Endothelial cell of umbilical vein (primary cell): ENCODE measurements around the gene NT5C1B. TPM values are rescaled to one million over a fixed set of nuclear protein-coding genes. Genes with fewer than 3 reads are reported as not detected.

ENCODE experiments used
- BruUV-seq: library from RNA; stranded (reverse); fragments of 400-500 nt; replicated peaks from 2 replicates; lab custom pipeline; 2021; lab: Mats Ljungman, UMichigan
- CTCF ChIA-PET: fragments of 300-600, 350-600 bp; sonication (Branson Sonifier 250); formaldehyde crosslinking; loops from one replicate; lab custom pipeline; 2021; ENCODE audit warnings: antibody characterized with exemption, inconsistent platforms; lab: Charles Lee
- POLR2A ChIA-PET: fragments of 300-600, 350-600 bp; sonication (Branson Sonifier 250); formaldehyde crosslinking; loops from one replicate; lab custom pipeline; 2021; ENCODE audit warnings: antibody characterized with exemption, inconsistent platforms; lab: Charles Lee
- DNase-seq: peaks from one replicate; pipeline ENCODE4 v3.0.0-alpha.2; 2011; ENCODE audit warnings: low read depth, low spot score
- FAIRE-seq: peaks from 2 replicates; lab custom pipeline; 2011; peaks lifted over from hg19 to GRCh38; lab: Jason Lieb, UNC
- H2AFZ ChIP-seq: 2 replicates; pipeline ENCODE4 v1.6.0; 2012; ENCODE audit warnings: low read depth, low read length, control low read depth, inconsistent platforms
- H3K27ac ChIP-seq: 2 replicates; pipeline ENCODE4 v1.5.1; 2011; ENCODE audit warnings: low read depth, mild to moderate bottlenecking, control low read depth, low read length, moderate library complexity; ENCODE audit not compliant: insufficient read depth
- H3K27me3 ChIP-seq, 2 experiments: 2 replicates each; pipeline versions ENCODE4 v1.6.0 to v1.6.1; 2011; ENCODE audit warnings: low read length in 2 of 2, mixed read lengths in 1 of 2; ENCODE audit not compliant: control insufficient read depth in 2 of 2, insufficient read depth in 2 of 2
- H3K36me3 ChIP-seq, 2 experiments: 2 replicates in 1 of 2; 3 replicates in 1 of 2; pipeline ENCODE4 v1.5.1; 2011; ENCODE audit warnings: low read length in 2 of 2, mild to moderate bottlenecking in 1 of 2, moderate library complexity in 1 of 2; ENCODE audit not compliant: control insufficient read depth in 2 of 2, insufficient read depth in 2 of 2; ENCODE audit errors: extremely low read depth in 1 of 2
- H3K4me1 ChIP-seq: 3 replicates; pipeline ENCODE4 v1.5.1; 2011; ENCODE audit warnings: mild to moderate bottlenecking, low read length; ENCODE audit not compliant: control insufficient read depth, insufficient read depth; ENCODE audit errors: extremely low read depth
- H3K4me2 ChIP-seq: 2 replicates; pipeline ENCODE4 v1.6.1; 2011; ENCODE audit warnings: low read length, control low read depth, mixed read lengths; ENCODE audit not compliant: insufficient read depth
- H3K4me3 ChIP-seq, 3 experiments: fragments of 200-600 bp in 1 of 3; sonication (generic), shearing (Covaris generic) in 1 of 3; replicated peaks in 1 of 3; 2 replicates each; pipeline ENCODE4 v1.5.1; 2011 to 2016; ENCODE audit warnings: control low read depth in 3 of 3, low read length in 3 of 3, mild to moderate bottlenecking in 2 of 3, inconsistent platforms in 1 of 3, low read depth in 1 of 3, moderate library complexity in 1 of 3; ENCODE audit not compliant: insufficient read depth in 1 of 3
- H3K79me2 ChIP-seq: 2 replicates; pipeline ENCODE4 v1.6.0; 2012; ENCODE audit warnings: low read length, inconsistent platforms; ENCODE audit not compliant: control insufficient read depth, insufficient read depth
- H3K9ac ChIP-seq: replicated peaks from 2 replicates; pipeline ENCODE3; 2011; ENCODE audit warnings: low read length, control low read depth; ENCODE audit not compliant: insufficient read depth; ENCODE audit errors: extremely low read depth
- H3K9me1 ChIP-seq: replicated peaks from 3 replicates; pipeline ENCODE4 v1.6.0; 2011; ENCODE audit warnings: mild to moderate bottlenecking, low read length; ENCODE audit not compliant: control insufficient read depth, insufficient read depth; ENCODE audit errors: extremely low read depth
- H3K9me3 ChIP-seq: replicated peaks from 2 replicates; pipeline ENCODE4 v1.5.1; 2012; ENCODE audit warnings: low read length, inconsistent platforms; ENCODE audit not compliant: control insufficient read depth, insufficient read depth
- H4K20me1 ChIP-seq: replicated peaks from 2 replicates; pipeline ENCODE3; 2011; ENCODE audit warnings: mild to moderate bottlenecking, low read length; ENCODE audit not compliant: control insufficient read depth, insufficient read depth; ENCODE audit errors: extremely low read depth
- EZH2 ChIP-seq: IDR thresholded peaks from 2 replicates; pipeline ENCODE4 v1.6.1; 2012; ENCODE audit warnings: borderline replicate concordance, low read depth, mild to moderate bottlenecking, moderate library complexity, low read length, inconsistent platforms; ENCODE audit not compliant: severe bottlenecking
- FOS ChIP-seq: IDR thresholded peaks from 2 replicates; pipeline ENCODE4 v1.6.1; 2011; ENCODE audit warnings: mild to moderate bottlenecking, low read length, moderate library complexity, borderline replicate concordance; ENCODE audit not compliant: insufficient read depth
- GATA2 ChIP-seq: IDR thresholded peaks from 2 replicates; pipeline ENCODE4 v1.7.0; 2011; ENCODE audit warnings: low read depth, mild to moderate bottlenecking, moderate library complexity, mixed read lengths, low read length; ENCODE audit not compliant: insufficient read length, insufficient read depth
- JUN ChIP-seq: IDR thresholded peaks from 2 replicates; pipeline ENCODE4 v1.6.1; 2011; ENCODE audit warnings: borderline replicate concordance, low read depth; ENCODE audit not compliant: insufficient read length, insufficient read depth
- MAX ChIP-seq: IDR thresholded peaks from 2 replicates; pipeline ENCODE4 v1.6.1; 2011; ENCODE audit not compliant: insufficient read depth, insufficient read length
- MYC ChIP-seq: IDR thresholded peaks from one replicate; pipeline ENCODE4 v1.6.1; 2011; ENCODE audit warnings: mild to moderate bottlenecking, low read depth, low read length
- POLR2A ChIP-seq: IDR thresholded peaks from 2 replicates; pipeline ENCODE4 v1.6.1; 2012; ENCODE audit warnings: low read depth, mild to moderate bottlenecking, control low read depth, low read length
- POLR2AphosphoS5 ChIP-seq: IDR thresholded peaks from 2 replicates; pipeline ENCODE4 v1.6.1; 2012; ENCODE audit warnings: low read depth, mild to moderate bottlenecking, control low read depth, low read length, moderate library complexity; ENCODE audit not compliant: insufficient read depth
- dilution Hi-C: fragments of 300-500 bp; cut with MboI; formaldehyde crosslinking; loops from one replicate; pipeline ENCODE4 v1.15.0; 2019; ENCODE audit warnings: low sequenced_read_pairs; ENCODE audit not compliant: extremely low pct_ligation_motif_present
- intact Hi-C: fragments of 100-400 bp; cut with micrococcal nuclease; formaldehyde crosslinking; loops from one replicate; pipeline ENCODE4 v1.10.0; 2022
- polyA plus RNA-seq, 4 experiments: library from polyadenylated mRNA; depleted of rRNA in 3 of 4; stranded (reverse) in 3 of 4; unstranded in 1 of 4; fragments of >200 nt; gene quantifications; 2 replicates each; pipeline versions ENCODE4 v1.2.1 to v1.2.3, GENCODE V29; 2011 to 2012; ENCODE audit warnings: missing spikeins in 1 of 4
- total RNA-seq: library from RNA; stranded (reverse); gene quantifications from 2 replicates; pipeline ENCODE4 v1.2.3, GENCODE V29; 2021
- TF ChIP-seq, protein P1 (sequence below), 2 donors: IDR thresholded peaks; 1 replicate in 1 of 2; 2 replicates in 1 of 2; pipeline ENCODE4 v1.5.1; 2011; ENCODE audit warnings: low read length in 2 of 2, mild to moderate bottlenecking in 2 of 2, moderate library complexity in 2 of 2, control low read depth in 1 of 2, inconsistent platforms in 1 of 2, low read depth in 1 of 2; ENCODE audit not compliant: insufficient read depth in 1 of 2; ENCODE audit errors: extremely low read depth in 1 of 2

The NT5C1B gene
- total and polyA plus RNA-seq, 2 donors (not counting 3 experiments of a cell fraction or from before 2014, with no cell fraction given): not detected

DNA sequence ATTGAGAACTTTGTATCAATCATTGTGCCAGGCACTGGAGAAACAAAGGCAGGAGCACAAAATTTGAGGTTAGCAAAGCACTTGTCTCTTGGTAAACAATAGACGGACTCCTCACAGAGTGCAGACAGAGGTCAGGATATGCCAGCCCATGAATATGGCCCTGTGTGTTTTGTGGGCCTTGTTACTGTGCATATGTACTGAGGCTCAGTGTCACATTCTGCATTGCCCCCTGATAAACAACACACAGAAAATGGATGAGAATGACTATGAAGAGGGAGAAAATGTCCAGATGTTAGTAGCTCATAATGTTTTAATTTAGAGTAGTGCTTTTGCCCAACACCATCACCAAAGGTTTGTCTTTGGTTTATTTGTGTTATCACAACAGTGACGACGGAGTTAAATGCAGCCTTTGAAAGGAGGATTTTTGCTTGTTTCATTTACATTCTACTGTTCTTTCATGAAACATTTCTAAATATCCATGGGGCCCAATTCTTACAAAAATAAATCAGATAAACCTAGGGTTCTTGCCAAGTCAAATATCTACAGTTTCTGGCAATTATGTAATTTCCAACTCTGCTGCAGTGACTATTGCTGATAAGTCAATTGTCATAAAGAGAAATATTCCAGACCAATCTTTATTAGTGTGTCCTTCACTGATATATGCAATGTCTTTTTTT lies 14.6 kb upstream of the NT5C1B start:
- Histone ChIP-seq H3K27me3 (no peaks in the 10 kb centered on the region), H3K9me1 (no peaks in the 10 kb centered on the region), H3K9ac (no peak overlapping the region), H3K4me3 (no peak overlapping the region), H3K9me3 (no peaks in the 10 kb centered on the region), H3K36me3 (no peaks in the 10 kb centered on the region), H3K27ac (no peak overlapping the region), H4K20me1 (no peaks in the 10 kb centered on the region), H2AFZ (no peak overlapping the region), H3K4me1 (peaks cover 6% of the 10 kb centered on the region), H3K79me2 (no peaks in the 10 kb centered on the region), H3K4me2 (no peak overlapping the region)
- ChIA-PET CTCF (interaction anchor here (0.9 to 1.1 kb wide), 2 partner anchors 19 to 83 kb away, joined by 3 read pairs; no protein-coding TSS in a partner anchor), POLR2A (no interaction called here)
- intact Hi-C loops: no loop called here
- TF ChIP-seq POLR2A: no peak
- no peak for TF ChIP-seq JUN
- TF ChIP-seq FOS: no peak
- TF ChIP-seq MAX: no peak
- no peak for TF ChIP-seq GATA2
- TF ChIP-seq, protein P1, sequence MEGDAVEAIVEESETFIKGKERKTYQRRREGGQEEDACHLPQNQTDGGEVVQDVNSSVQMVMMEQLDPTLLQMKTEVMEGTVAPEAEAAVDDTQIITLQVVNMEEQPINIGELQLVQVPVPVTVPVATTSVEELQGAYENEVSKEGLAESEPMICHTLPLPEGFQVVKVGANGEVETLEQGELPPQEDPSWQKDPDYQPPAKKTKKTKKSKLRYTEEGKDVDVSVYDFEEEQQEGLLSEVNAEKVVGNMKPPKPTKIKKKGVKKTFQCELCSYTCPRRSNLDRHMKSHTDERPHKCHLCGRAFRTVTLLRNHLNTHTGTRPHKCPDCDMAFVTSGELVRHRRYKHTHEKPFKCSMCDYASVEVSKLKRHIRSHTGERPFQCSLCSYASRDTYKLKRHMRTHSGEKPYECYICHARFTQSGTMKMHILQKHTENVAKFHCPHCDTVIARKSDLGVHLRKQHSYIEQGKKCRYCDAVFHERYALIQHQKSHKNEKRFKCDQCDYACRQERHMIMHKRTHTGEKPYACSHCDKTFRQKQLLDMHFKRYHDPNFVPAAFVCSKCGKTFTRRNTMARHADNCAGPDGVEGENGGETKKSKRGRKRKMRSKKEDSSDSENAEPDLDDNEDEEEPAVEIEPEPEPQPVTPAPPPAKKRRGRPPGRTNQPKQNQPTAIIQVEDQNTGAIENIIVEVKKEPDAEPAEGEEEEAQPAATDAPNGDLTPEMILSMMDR (IDR thresholded peaks at IDR 0.05; ENCODE audit: extremely low read depth in 1 of 2, insufficient read depth in 1 of 2, low read depth in 1 of 2, low read length in 2 of 2): no peak
- TF ChIP-seq POLR2AphosphoS5: no peak
- TF ChIP-seq EZH2: no peak
- TF ChIP-seq MYC: no peak
- DNase-seq: no peak
- dilution Hi-C loops: no loop called here
- BruUV-seq: no TSS peak
- no peak for FAIRE-seq
